Measurements from ENCODE around the gene RGS7.

RGS7 gene

GRCh38 chr1:240935920-240936319 lies 421.1 kb downstream of the RGS7 start:
- Histone ChIP-seq H3K27me3 (no peaks in the 10 kb centered on the region), H3K4me3 (ENCODE audit: low read depth in 1 of 2, low read length in 1 of 2) (no peak overlapping the region), H3K9me3 (peaks cover 3% of the 10 kb centered on the region), H3K27ac (no peak overlapping the region), H3K4me1 (ENCODE audit: control insufficient read depth in 1 of 2, insufficient read depth in 1 of 2, low read depth in 1 of 2, low read length in 1 of 2) (no peaks in the 10 kb centered on the region), H3K36me3 (no peaks in the 10 kb centered on the region)
- no peak for TF ChIP-seq CTCF (IDR thresholded peaks at IDR 0.05)

- TF ChIP-seq CTCF (IDR thresholded peaks at IDR 0.05), result no peak
Measured at GRCh38 chr1:240931031-240931430, 426.0 kb downstream of the RGS7 start.

GRCh38 chr1:240928265-240928664 lies 428.7 kb downstream of the RGS7 start:
- Histone ChIP-seq H3K27ac (no peak overlapping the region), H3K4me3 (ENCODE audit: low read depth in 1 of 2, low read length in 1 of 2) (no peak overlapping the region), H3K27me3 (no peaks in the 10 kb centered on the region), H3K4me1 (ENCODE audit: control insufficient read depth in 1 of 2, insufficient read depth in 1 of 2, low read depth in 1 of 2, low read length in 1 of 2) (no peaks in the 10 kb centered on the region), H3K9me3 (no peaks in the 10 kb centered on the region), H3K36me3 (no peaks in the 10 kb centered on the region)
- no peak for TF ChIP-seq CTCF (IDR thresholded peaks at IDR 0.05)

More at GRCh38 chr1:240931031-240931430, 426.0 kb downstream of the RGS7 start:
- Histone ChIP-seq H3K27me3 (no peaks in the 10 kb centered on the region), H3K4me1 (ENCODE audit: control insufficient read depth in 1 of 2, insufficient read depth in 1 of 2, low read depth in 1 of 2, low read length in 1 of 2) (no peaks in the 10 kb centered on the region), H3K4me3 (ENCODE audit: low read depth in 1 of 2, low read length in 1 of 2) (no peak overlapping the region), H3K36me3 (no peaks in the 10 kb centered on the region), H3K9me3 (peaks cover 3% of the 10 kb centered on the region), H3K27ac (no peak overlapping the region)

- no peak overlapping the region for H3K4me3 ChIP-seq (ENCODE audit: low read depth in 1 of 2, low read length in 1 of 2)
- no peak overlapping the region for H3K27ac ChIP-seq
- H3K9me3 ChIP-seq, result no peaks in the 10 kb centered on the region
- H3K36me3 ChIP-seq, result no peaks in the 10 kb centered on the region
- TF ChIP-seq CTCF (IDR thresholded peaks at IDR 0.05), result no peak
- H3K27me3 ChIP-seq, result no peaks in the 10 kb centered on the region
- no peaks in the 10 kb centered on the region for H3K4me1 ChIP-seq (ENCODE audit: control insufficient read depth in 1 of 2, insufficient read depth in 1 of 2, low read depth in 1 of 2, low read length in 1 of 2)
Measured at GRCh38 chr1:240927821-240928220, 429.2 kb downstream of the RGS7 start.

DNA sequence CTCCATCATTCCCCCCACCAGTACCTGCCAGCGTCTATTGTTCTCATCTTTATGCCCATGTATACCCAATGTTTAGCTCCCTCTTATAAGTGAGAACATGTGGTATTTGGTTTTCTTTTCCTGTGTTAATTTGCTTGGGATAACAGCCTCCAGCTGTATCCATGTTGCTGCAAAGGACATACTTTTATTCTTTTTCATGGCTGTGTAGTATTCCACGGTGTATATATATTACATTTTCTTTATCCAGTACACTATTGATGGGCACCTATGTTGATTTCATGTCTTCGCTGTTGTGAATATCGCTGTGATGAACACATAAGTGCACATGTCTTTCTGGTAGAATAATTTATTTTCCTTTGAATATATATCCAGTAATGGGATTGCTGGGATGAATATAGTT lies 431.7 kb downstream of the RGS7 start:
- Histone ChIP-seq H3K27me3 (no peaks in the 10 kb centered on the region), H3K36me3 (no peaks in the 10 kb centered on the region), H3K4me3 (ENCODE audit: low read depth in 1 of 2, low read length in 1 of 2) (no peak overlapping the region), H3K9me3 (no peaks in the 10 kb centered on the region), H3K27ac (no peak overlapping the region), H3K4me1 (ENCODE audit: control insufficient read depth in 1 of 2, insufficient read depth in 1 of 2, low read depth in 1 of 2, low read length in 1 of 2) (no peaks in the 10 kb centered on the region)
- no peak for TF ChIP-seq CTCF (IDR thresholded peaks at IDR 0.05)

DNA sequence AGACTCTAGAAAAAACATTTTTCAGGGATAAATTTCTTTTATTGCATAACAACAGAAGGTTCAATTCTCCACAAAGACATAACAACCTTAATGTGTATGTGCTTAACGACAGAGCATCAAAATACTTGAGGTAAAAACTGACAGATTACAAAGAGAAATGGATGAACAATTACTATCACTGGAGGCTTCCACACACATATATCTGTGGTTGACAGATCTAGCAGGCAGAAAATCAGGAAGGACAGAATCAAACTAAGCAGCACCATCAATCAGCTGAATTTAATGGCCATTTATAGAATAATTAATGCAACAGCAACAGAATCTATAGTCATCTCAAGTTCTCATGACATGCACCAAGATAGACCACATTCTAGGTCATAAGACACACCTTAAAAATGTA lies 439.0 kb downstream of the RGS7 start:
- H3K9me3 ChIP-seq, result no peaks in the 10 kb centered on the region
- no peak for TF ChIP-seq CTCF (IDR thresholded peaks at IDR 0.05)
- no peak overlapping the region for H3K27ac ChIP-seq
- H3K4me1 ChIP-seq (ENCODE audit: control insufficient read depth in 1 of 2, insufficient read depth in 1 of 2, low read depth in 1 of 2, low read length in 1 of 2), result no peaks in the 10 kb centered on the region
- H3K4me3 ChIP-seq (ENCODE audit: low read depth in 1 of 2, low read length in 1 of 2), result no peak overlapping the region
- no peaks in the 10 kb centered on the region for H3K36me3 ChIP-seq
- H3K27me3 ChIP-seq, result no peaks in the 10 kb centered on the region
